ENCODE measurements around the gene ABL2.

DNA sequence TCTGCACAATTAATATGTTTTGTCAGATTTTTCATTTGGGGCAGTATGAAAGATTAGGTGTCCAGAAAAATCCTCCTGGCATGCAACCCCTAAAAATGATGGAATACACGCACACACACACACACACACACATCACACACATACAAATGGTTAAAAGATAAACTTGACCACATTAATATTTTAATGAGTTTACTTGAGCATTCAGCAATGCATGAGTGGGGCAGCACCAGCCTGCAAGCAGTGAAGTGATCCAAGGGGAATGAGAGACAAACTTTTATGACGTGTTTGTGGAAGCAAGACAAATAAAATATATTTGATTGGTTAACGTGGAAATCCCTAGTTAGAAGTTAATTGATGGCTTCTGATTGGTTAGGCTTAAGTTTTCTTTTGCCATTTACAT, 35.0 kb upstream of the ABL2 start:
- TF ChIP-seq, protein P1, sequence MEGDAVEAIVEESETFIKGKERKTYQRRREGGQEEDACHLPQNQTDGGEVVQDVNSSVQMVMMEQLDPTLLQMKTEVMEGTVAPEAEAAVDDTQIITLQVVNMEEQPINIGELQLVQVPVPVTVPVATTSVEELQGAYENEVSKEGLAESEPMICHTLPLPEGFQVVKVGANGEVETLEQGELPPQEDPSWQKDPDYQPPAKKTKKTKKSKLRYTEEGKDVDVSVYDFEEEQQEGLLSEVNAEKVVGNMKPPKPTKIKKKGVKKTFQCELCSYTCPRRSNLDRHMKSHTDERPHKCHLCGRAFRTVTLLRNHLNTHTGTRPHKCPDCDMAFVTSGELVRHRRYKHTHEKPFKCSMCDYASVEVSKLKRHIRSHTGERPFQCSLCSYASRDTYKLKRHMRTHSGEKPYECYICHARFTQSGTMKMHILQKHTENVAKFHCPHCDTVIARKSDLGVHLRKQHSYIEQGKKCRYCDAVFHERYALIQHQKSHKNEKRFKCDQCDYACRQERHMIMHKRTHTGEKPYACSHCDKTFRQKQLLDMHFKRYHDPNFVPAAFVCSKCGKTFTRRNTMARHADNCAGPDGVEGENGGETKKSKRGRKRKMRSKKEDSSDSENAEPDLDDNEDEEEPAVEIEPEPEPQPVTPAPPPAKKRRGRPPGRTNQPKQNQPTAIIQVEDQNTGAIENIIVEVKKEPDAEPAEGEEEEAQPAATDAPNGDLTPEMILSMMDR (IDR thresholded peaks at IDR 0.05), result no peak
- TF ChIP-seq, protein P2, sequence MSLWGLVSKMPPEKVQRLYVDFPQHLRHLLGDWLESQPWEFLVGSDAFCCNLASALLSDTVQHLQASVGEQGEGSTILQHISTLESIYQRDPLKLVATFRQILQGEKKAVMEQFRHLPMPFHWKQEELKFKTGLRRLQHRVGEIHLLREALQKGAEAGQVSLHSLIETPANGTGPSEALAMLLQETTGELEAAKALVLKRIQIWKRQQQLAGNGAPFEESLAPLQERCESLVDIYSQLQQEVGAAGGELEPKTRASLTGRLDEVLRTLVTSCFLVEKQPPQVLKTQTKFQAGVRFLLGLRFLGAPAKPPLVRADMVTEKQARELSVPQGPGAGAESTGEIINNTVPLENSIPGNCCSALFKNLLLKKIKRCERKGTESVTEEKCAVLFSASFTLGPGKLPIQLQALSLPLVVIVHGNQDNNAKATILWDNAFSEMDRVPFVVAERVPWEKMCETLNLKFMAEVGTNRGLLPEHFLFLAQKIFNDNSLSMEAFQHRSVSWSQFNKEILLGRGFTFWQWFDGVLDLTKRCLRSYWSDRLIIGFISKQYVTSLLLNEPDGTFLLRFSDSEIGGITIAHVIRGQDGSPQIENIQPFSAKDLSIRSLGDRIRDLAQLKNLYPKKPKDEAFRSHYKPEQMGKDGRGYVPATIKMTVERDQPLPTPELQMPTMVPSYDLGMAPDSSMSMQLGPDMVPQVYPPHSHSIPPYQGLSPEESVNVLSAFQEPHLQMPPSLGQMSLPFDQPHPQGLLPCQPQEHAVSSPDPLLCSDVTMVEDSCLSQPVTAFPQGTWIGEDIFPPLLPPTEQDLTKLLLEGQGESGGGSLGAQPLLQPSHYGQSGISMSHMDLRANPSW (CRISPR knock-in tag; conservative IDR thresholded peaks at IDR 0.05; ENCODE audit: low read depth), result no peak
- TF ChIP-seq, protein P3, sequence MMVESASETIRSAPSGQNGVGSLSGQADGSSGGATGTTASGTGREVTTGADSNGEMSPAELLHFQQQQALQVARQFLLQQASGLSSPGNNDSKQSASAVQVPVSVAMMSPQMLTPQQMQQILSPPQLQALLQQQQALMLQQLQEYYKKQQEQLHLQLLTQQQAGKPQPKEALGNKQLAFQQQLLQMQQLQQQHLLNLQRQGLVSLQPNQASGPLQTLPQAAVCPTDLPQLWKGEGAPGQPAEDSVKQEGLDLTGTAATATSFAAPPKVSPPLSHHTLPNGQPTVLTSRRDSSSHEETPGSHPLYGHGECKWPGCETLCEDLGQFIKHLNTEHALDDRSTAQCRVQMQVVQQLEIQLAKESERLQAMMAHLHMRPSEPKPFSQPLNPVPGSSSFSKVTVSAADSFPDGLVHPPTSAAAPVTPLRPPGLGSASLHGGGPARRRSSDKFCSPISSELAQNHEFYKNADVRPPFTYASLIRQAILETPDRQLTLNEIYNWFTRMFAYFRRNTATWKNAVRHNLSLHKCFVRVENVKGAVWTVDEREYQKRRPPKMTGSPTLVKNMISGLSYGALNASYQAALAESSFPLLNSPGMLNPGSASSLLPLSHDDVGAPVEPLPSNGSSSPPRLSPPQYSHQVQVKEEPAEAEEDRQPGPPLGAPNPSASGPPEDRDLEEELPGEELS (CRISPR knock-in tag; IDR thresholded peaks at IDR 0.05), result no peak
- TF ChIP-seq TEAD1 (CRISPR knock-in tag; IDR thresholded peaks at IDR 0.05) (no peak), RELA (CRISPR knock-in tag; IDR thresholded peaks at IDR 0.05; ENCODE audit: borderline replicate concordance) (no peak), FOXJ3 (CRISPR knock-in tag; IDR thresholded peaks at IDR 0.05; ENCODE audit: borderline replicate concordance) (no peak), ELF4 (CRISPR knock-in tag; IDR thresholded peaks at IDR 0.05; ENCODE audit: low read depth) (no peak)
- TF ChIP-seq, protein P4, sequence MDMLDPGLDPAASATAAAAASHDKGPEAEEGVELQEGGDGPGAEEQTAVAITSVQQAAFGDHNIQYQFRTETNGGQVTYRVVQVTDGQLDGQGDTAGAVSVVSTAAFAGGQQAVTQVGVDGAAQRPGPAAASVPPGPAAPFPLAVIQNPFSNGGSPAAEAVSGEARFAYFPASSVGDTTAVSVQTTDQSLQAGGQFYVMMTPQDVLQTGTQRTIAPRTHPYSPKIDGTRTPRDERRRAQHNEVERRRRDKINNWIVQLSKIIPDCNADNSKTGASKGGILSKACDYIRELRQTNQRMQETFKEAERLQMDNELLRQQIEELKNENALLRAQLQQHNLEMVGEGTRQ (CRISPR knock-in tag; IDR thresholded peaks at IDR 0.05), result no peak
- TF ChIP-seq, protein P5, sequence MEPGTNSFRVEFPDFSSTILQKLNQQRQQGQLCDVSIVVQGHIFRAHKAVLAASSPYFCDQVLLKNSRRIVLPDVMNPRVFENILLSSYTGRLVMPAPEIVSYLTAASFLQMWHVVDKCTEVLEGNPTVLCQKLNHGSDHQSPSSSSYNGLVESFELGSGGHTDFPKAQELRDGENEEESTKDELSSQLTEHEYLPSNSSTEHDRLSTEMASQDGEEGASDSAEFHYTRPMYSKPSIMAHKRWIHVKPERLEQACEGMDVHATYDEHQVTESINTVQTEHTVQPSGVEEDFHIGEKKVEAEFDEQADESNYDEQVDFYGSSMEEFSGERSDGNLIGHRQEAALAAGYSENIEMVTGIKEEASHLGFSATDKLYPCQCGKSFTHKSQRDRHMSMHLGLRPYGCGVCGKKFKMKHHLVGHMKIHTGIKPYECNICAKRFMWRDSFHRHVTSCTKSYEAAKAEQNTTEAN (CRISPR knock-in tag; IDR thresholded peaks at IDR 0.05), result no peak
- TF ChIP-seq, protein P6, sequence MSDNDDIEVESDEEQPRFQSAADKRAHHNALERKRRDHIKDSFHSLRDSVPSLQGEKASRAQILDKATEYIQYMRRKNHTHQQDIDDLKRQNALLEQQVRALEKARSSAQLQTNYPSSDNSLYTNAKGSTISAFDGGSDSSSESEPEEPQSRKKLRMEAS (CRISPR knock-in tag; IDR thresholded peaks at IDR 0.05), result no peak
- TF ChIP-seq, protein P7, sequence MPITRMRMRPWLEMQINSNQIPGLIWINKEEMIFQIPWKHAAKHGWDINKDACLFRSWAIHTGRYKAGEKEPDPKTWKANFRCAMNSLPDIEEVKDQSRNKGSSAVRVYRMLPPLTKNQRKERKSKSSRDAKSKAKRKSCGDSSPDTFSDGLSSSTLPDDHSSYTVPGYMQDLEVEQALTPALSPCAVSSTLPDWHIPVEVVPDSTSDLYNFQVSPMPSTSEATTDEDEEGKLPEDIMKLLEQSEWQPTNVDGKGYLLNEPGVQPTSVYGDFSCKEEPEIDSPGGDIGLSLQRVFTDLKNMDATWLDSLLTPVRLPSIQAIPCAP (CRISPR knock-in tag; IDR thresholded peaks at IDR 0.05), result no peak
- TF ChIP-seq, protein P8, sequence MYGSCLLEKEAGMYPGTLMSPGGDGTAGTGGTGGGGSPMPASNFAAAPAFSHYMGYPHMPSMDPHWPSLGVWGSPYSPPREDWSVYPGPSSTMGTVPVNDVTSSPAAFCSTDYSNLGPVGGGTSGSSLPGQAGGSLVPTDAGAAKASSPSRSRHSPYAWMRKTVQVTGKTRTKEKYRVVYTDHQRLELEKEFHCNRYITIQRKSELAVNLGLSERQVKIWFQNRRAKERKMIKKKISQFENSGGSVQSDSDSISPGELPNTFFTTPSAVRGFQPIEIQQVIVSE (CRISPR knock-in tag; IDR thresholded peaks at IDR 0.05; ENCODE audit: borderline replicate concordance), result no peak
- TF ChIP-seq, protein P9, sequence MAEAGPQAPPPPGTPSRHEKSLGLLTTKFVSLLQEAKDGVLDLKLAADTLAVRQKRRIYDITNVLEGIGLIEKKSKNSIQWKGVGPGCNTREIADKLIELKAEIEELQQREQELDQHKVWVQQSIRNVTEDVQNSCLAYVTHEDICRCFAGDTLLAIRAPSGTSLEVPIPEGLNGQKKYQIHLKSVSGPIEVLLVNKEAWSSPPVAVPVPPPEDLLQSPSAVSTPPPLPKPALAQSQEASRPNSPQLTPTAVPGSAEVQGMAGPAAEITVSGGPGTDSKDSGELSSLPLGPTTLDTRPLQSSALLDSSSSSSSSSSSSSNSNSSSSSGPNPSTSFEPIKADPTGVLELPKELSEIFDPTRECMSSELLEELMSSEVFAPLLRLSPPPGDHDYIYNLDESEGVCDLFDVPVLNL (CRISPR knock-in tag; IDR thresholded peaks at IDR 0.05; ENCODE audit: borderline replicate concordance, low read depth), result no peak

Measured in WTC11 (cell line).